PC-9 (cell line): Measurements from ENCODE around the gene DOCK4. TPM values are rescaled to one million over a fixed set of nuclear protein-coding genes. Genes with fewer than 3 reads are reported as not detected.

Source experiments
- BruUV-seq: library from RNA; stranded (reverse); fragments of 400-500 nt; replicated peaks from 2 replicates; lab custom pipeline; 2021; lab: Mats Ljungman, UMichigan
- CTCF ChIA-PET: fragments of 300-600 bp; sonication (Branson Sonifier 250); formaldehyde crosslinking; loops from one replicate; lab custom pipeline; 2022; ENCODE audit warnings: antibody characterized with exemption; lab: Charles Lee
- POLR2A ChIA-PET: fragments of 300-600 bp; sonication (Branson Sonifier 250); formaldehyde crosslinking; loops from one replicate; lab custom pipeline; 2022; ENCODE audit warnings: antibody characterized with exemption; ENCODE audit not compliant: unreplicated experiment; lab: Charles Lee
- DNase-seq, 2 experiments: peaks; one replicate each; pipeline versions ENCODE4 v3.0.0 to v3.0.0-alpha.2; 2015 to 2022; ENCODE audit warnings: mixed read lengths in 1 of 2
- H2AFZ ChIP-seq: fragments of 200-600 bp; sonication (generic); 2 replicates; pipeline ENCODE4 v1.8.1; 2017; ENCODE audit warnings: antibody characterized with exemption
- H3F3A ChIP-seq: fragments of 200-600 bp; sonication (generic); 2 replicates; pipeline ENCODE4 v1.8.1; 2017; ENCODE audit warnings: antibody characterized with exemption, mild to moderate bottlenecking, low read depth; ENCODE audit not compliant: insufficient read depth
- H3K27ac ChIP-seq: fragments of 200-600 bp; sonication (generic); 2 replicates; pipeline ENCODE4 v1.6.1; 2016; ENCODE audit warnings: mixed run types
- H3K27me3 ChIP-seq: fragments of 200-600 bp; sonication (generic); 2 replicates; pipeline ENCODE4 v1.6.1; 2016; ENCODE audit warnings: low read depth, mixed run types; ENCODE audit not compliant: insufficient read depth
- H3K36me3 ChIP-seq: fragments of 200-600 bp; sonication (generic); 2 replicates; pipeline ENCODE4 v1.6.1; 2016; ENCODE audit warnings: low read depth, mixed run types
- H3K4me1 ChIP-seq: fragments of 200-600 bp; sonication (generic); replicated peaks from 2 replicates; pipeline ENCODE4 v1.6.1; 2016; ENCODE audit warnings: mixed run types; ENCODE audit not compliant: insufficient read depth
- H3K4me2 ChIP-seq: fragments of 200-600 bp; sonication (generic); 2 replicates; pipeline ENCODE4 v1.6.1; 2017; ENCODE audit warnings: mixed run types
- H3K4me3 ChIP-seq: fragments of 200-600 bp; sonication (generic); 2 replicates; pipeline ENCODE4 v1.6.1; 2016; ENCODE audit warnings: mixed run types
- H3K79me2 ChIP-seq: fragments of 200-600 bp; sonication (generic); 2 replicates; pipeline ENCODE4 v1.6.1; 2017; ENCODE audit warnings: low read depth, mixed run types
- H3K9me2 ChIP-seq: fragments of 200-600 bp; sonication (generic); 2 replicates; pipeline ENCODE4 v1.8.1; 2017; ENCODE audit warnings: mild to moderate bottlenecking; ENCODE audit not compliant: insufficient read depth
- H3K9me3 ChIP-seq: fragments of 200-600 bp; sonication (generic); 2 replicates; pipeline ENCODE4 v1.8.1; 2016; ENCODE audit warnings: low read depth; ENCODE audit not compliant: insufficient read depth
- H4K20me1 ChIP-seq: fragments of 200-600 bp; sonication (generic); 2 replicates; pipeline ENCODE4 v1.8.1; 2017; ENCODE audit not compliant: insufficient read depth
- EZH2 ChIP-seq: fragments of 200-600 bp; sonication (generic); IDR thresholded peaks from 2 replicates; pipeline ENCODE4 v1.8.0; 2017; ENCODE audit warnings: antibody characterized with exemption, low read depth
- intact Hi-C: fragments of 100-400 bp; cut with micrococcal nuclease; formaldehyde crosslinking; loops from one replicate; pipeline ENCODE4 v1.10.0; 2022; ENCODE audit not compliant: unreplicated experiment
- total RNA-seq: library from RNA; stranded (reverse); gene quantifications from 2 replicates; pipeline ENCODE4 v1.2.3, GENCODE V29; 2021
- TF ChIP-seq, protein P1 (sequence below): fragments of 200-600 bp; sonication (generic); conservative IDR thresholded peaks from 2 replicates; pipeline ENCODE4 v1.6.1; 2017; ENCODE audit warnings: mixed run types, antibody characterized with exemption, mild to moderate bottlenecking, moderate library complexity

Gene DOCK4
- total RNA-seq, 1 experiment from 2014 or later, result 0.98 TPM

GRCh38 chr7:112023282-112023681, 182.9 kb downstream of the DOCK4 start:
- no peak for TF ChIP-seq EZH2
- TF ChIP-seq, protein P1, sequence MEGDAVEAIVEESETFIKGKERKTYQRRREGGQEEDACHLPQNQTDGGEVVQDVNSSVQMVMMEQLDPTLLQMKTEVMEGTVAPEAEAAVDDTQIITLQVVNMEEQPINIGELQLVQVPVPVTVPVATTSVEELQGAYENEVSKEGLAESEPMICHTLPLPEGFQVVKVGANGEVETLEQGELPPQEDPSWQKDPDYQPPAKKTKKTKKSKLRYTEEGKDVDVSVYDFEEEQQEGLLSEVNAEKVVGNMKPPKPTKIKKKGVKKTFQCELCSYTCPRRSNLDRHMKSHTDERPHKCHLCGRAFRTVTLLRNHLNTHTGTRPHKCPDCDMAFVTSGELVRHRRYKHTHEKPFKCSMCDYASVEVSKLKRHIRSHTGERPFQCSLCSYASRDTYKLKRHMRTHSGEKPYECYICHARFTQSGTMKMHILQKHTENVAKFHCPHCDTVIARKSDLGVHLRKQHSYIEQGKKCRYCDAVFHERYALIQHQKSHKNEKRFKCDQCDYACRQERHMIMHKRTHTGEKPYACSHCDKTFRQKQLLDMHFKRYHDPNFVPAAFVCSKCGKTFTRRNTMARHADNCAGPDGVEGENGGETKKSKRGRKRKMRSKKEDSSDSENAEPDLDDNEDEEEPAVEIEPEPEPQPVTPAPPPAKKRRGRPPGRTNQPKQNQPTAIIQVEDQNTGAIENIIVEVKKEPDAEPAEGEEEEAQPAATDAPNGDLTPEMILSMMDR, result no peak
- Histone ChIP-seq H4K20me1 (no peaks in the 10 kb centered on the region), H3K27me3 (no peaks in the 10 kb centered on the region), H3F3A (no peaks in the 10 kb centered on the region), H3K4me2 (no peak overlapping the region), H3K36me3 (no peaks in the 10 kb centered on the region), H3K4me3 (no peak overlapping the region), H3K9me2 (no peaks in the 10 kb centered on the region), H3K4me1 (no peaks in the 10 kb centered on the region), H3K27ac (no peak overlapping the region), H3K79me2 (no peaks in the 10 kb centered on the region), H3K9me3 (no peaks in the 10 kb centered on the region), H2AFZ (no peak overlapping the region)
- ChIA-PET CTCF (no interaction called here), POLR2A (no interaction called here)
- BruUV-seq, result no TSS peak
- DNase-seq, result no peak
- intact Hi-C loops, result no loop called here

DNA sequence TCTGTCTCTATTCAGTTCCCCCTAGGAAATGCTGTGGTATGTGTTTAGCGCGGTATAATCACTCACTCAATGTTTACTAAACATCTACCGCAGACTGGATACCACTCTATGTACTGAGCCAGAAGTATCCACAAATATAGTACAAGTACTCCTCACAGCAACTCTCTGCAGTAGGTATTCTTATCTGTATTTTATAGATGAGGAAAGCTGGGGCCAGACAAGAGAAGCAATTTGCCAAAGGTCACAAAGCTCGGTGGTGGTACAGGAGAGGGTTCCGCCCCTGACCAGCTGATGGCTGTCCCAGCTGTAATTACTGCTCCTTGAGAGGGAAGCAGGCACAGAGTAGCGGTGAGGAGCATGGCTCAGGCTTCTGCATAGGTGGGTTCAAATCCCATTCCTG, 184.1 kb downstream of the DOCK4 start:
- Histone ChIP-seq H3K4me3 (no peak overlapping the region), H3F3A (no peaks in the 10 kb centered on the region), H4K20me1 (no peaks in the 10 kb centered on the region), H3K79me2 (no peaks in the 10 kb centered on the region), H3K27ac (no peak overlapping the region), H3K4me1 (no peaks in the 10 kb centered on the region), H2AFZ (no peak overlapping the region), H3K9me2 (no peaks in the 10 kb centered on the region), H3K36me3 (no peaks in the 10 kb centered on the region), H3K27me3 (no peaks in the 10 kb centered on the region), H3K4me2 (no peak overlapping the region), H3K9me3 (no peaks in the 10 kb centered on the region)
- intact Hi-C loops, result no loop called here
- no peak for DNase-seq
- BruUV-seq, result no TSS peak
- TF ChIP-seq, protein P1, result no peak
- TF ChIP-seq EZH2, result no peak
- ChIA-PET POLR2A (no interaction called here), CTCF (no interaction called here)

- intact Hi-C loops, result no loop called here
- H3K4me1 ChIP-seq, result no peaks in the 10 kb centered on the region
- POLR2A ChIA-PET, result interaction anchor here (0.6 kb wide), 1 partner anchor 218 kb away, joined by 4 read pairs; no protein-coding TSS in a partner anchor
- no peak overlapping the region for H2AFZ ChIP-seq
- no peak overlapping the region for H3K4me2 ChIP-seq
- CTCF ChIA-PET, result no interaction called here
- H3K9me2 ChIP-seq, result no peaks in the 10 kb centered on the region
- H3K36me3 ChIP-seq, result no peaks in the 10 kb centered on the region
- H3K27me3 ChIP-seq, result no peaks in the 10 kb centered on the region
- no peak overlapping the region for H3K27ac ChIP-seq
- H3K9me3 ChIP-seq, result no peaks in the 10 kb centered on the region
- no peaks in the 10 kb centered on the region for H4K20me1 ChIP-seq
- no peaks in the 10 kb centered on the region for H3K79me2 ChIP-seq
- no peak overlapping the region for H3K4me3 ChIP-seq
- DNase-seq, result no peak
- TF ChIP-seq, protein P1, result no peak
- H3F3A ChIP-seq, result no peaks in the 10 kb centered on the region
- no TSS peak for BruUV-seq
These were observed 184.7 kb downstream of the DOCK4 start for GRCh38 chr7:112021379-112022044.
